ENCODE results near the gene TRPM3.

The TRPM3 gene

DNA sequence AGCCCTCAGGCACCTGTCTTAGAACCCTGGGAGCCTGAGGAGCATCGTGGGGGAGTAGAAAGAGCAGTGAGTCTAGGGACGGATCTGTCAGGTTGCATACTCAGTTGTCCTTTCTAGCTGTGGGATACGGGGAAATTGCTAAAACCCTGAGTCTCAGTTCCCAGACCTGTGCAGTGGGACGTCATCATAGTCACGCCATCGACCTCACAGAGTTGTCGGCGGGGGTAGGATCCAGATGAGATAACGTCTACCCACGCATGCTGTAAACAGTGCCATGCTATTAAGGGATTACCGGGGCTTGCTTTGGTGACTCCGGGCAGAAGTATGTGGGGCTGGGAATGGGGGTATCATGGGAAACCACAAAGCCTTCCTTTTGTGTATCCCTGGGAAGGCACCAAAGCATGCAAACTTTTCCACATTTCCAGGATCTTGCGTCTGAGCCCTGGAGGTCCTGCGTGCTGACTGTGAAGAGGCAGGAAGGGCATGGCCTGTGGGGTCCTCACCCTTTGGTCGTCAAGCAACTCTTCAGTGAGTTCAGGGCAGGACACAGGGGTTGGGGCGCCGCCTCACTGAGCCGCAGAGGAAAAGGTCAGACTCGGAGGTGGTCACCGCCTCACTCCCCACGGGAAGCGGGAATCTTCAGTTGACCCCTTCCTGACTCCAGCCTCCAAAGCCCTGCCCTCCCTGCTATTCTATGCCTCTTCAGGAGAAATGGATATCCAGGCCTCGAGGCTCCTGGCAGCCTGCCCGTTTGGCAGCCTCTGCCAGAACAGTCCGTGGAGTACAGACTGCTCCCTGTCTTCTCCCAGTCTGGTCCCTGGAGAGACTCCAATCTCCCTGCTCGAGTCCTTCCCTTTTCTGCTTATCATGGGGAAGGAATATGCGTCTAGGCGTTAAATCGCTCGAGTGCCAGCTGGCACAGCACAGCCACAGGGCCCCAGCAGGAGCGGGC lies 520.1 kb downstream of the TRPM3 start:
- DNase-seq: no peak

DNA sequence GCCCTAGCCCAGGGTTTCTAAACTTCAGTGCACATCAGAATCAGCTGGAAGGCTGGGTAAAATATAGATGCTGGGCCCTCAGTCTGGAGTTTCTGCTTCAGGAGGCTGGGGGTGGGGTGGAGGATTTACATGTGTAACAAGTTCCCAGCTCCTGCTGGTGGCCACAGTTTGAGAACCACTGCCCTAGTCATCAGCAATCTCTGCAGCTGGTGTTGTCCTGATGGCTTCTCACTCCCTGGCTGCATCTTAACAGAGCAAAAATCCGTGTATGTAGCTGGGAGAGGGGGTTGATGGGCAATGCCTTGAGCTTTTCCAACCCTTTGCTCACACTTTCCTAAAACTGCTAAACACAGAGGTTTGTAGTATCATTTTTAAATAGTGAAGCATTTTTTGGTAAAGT lies 520.9 kb downstream of the TRPM3 start:
- no peak for DNase-seq

DNA sequence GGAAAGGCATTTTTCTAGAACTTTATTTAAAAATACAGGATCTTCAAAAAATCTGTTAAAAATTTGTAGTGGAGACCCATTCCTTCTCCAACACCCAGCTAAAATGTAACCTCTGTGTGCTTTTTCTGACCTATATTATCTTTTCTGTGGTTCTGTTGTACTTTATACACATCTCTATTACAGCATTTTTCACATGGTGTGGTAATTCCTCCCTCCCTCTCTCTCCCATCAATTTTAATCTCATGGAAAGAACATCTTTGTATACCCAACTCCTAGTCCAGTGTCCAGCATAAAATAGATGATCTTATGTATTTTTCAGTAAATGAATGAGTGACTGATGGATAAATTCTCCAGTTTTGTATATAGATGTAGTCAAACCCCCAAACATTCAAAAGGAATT lies 523.5 kb downstream of the TRPM3 start:
- DNase-seq: no peak

DNA sequence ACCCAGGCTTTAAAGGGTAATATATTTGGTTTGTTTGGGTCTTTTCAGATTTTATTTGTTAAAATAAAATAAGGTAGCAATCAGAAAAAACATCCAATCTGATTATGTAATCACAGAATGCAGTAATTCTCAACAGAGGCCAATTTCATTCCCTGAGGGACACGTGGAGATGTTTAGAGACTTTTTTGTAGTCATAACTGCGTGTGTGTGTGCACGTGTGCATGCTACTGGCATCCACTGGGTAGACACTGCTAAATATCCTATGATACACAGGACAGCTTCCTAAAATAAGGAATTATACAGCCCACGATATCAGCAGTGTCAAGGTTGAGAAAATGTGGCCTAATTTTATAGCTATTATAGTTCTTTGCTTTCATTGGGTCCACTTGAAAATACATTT lies 526.2 kb downstream of the TRPM3 start:
- DNase-seq: no peak

DNA sequence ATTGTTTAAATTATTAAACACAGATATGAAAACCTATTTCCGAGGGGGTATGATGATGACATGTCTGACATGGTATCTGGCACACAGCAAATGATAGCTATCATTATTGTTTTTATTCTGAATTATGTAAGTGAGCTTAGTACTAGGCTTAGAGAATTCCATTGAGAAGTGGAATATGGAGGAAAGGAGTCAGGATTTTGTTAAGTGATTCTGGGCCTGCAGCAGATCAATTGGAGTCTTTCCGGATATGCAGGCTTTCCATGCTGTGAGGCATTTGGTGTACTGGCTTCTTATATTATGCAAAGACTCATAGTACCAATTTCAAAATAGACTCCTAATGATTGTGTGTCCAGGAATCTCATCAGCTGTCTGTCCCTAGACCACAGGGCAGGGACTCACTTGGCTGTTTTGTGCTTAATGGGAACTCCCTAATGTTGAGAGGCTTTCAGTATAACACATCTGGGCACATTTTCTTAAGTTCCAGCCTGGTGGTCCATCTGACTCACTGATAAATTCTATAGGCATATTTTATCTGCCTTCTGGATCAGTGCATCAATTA lies 527.0 kb downstream of the TRPM3 start:
- no peak for DNase-seq

DNA sequence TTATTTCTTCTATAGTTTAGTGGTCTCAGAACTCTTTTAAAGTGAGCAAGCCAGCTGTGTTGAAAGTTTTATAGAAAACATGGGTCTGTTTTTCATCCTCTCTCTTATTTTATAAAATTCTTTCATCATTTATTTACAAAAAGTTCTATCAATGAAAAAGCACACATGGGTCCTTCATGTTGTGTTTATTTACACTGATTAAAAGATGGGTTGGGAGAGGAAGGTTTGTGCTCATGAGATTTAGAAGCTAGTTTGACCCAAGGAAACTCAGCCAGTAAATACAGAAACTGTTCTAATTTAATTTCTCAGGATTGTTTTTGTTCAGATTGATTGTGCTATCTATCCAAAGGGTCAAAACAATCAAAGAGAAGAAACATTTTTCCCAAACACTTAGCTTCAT lies 528.2 kb downstream of the TRPM3 start:
- no peak for DNase-seq

DNA sequence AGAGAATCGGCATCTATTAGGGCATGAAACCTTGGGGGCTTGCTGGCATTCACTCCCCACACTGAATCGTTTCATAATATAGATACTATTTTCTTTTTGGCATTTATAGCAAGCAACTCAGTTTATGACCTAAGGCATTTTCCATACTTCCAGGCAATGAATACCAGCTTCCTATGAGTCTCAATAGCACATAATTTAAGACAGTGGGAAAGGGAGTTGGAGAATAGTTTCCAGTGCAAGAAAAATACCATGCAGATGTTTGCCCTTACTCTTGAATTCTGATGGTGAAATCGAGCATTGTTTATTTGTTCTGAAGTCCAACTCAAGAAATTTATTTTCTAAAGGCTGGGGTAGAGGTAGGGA lies 531.1 kb downstream of the TRPM3 start:
- DNase-seq: no peak

DNA sequence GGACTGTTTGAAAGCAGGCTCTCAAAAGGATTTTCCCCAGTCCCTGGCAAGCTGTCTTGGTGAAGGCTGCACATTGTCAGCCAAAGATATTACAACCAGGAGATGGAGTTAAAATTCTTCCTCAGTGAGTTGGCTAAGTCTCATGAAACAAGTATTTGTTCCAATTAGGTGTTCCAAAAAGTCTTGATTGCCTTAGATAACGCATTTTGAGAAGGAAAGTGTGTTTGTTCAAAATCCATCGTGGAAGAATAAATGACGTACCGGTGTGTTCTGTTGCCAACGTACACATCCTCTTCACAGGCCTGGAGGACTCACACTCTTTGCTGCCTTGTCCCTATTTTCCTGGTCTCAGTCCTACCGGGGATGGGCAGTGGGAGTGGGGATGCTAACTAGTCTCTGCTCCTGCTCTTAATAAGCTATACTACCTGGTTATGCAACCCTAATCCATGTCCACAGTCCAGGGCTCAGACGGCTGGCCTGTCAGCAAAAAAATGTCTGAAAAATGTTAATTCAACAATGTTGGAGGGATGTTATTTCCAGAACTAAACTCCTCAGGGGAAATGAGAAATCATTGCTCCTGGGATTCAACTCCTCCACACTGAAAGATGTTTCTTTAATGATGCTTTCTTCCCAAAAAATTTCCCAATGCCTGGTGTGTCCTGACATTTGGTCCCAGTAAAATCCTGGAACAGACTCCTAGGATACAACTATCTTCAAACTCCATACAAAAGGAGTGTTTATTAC lies 531.7 kb downstream of the TRPM3 start:
- DNase-seq: no peak

DNA sequence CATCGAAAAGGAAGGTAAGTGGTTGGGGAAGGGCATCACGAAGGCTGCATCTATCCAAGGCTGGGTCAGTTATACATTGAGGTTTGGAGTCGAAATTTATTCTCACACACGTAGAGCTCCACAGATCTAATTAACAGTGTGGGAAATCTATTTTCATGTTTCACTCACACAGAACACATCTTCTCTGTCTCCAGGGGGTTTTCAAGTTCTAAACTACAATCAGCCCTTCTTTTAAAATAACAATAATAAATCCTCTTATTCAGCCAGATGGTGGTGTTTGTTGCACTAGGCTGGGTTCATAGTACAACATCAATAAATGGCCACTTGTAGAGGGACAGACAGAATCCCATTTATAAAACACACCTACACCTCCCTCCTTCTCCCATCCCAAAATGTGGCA lies 532.4 kb downstream of the TRPM3 start:
- DNase-seq: no peak

DNA sequence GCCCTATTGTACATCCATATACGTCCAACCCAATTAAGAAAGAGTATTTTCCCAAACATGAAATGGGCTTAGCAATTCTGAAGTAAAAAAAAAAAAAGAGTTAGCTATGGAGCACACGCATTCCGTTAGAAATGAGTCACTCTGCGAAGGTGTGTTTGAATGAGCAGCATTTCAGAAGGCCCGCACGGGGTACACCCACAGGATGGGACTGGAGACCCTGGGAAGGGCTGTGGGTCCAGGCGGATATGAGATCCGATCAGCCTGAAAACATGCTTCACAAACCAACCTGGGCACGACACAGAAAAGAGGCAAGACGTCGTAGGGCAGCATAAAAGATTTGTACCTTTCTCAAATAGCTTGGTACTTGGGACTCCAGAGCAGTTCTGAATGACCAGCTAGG lies 533.0 kb downstream of the TRPM3 start:
- no peak for DNase-seq

DNA sequence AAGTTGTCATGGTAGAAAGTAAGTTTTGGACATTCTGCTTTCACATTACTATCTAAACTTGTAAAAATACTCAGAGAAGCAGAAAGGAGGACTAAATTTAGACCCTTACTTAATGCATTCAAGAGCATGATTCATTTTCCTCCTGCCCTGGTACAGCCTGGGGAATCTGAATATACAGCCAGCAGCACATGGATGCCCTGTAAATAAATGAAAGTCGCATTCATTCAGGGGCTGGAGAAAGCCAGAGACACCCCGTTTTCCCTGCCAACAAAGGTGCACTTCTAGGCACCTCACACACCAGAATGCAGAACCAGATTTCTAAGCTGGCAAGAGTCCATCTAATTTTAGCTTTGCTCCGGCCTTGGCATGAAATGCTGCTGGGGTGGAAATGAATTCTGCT lies 534.2 kb downstream of the TRPM3 start:
- no peak for DNase-seq

DNA sequence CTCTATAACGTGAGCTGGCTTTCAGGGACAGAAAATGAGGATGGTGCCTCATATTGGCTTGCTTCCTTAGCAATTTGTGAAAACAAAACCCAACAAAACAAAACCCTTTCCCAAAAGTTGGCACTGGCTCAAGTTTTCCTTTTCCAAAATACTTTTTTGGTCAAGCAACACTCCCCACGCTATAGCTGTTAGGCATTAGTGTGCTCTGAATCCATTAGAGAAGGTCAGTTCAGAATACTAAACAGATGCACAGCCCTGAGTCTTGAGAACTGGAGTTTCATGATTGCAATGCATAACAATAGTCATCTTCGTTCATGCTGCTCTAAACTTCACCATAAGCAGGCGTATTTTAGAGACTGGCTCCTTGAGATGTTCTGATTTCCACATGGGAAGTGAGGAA lies 534.9 kb downstream of the TRPM3 start:
- no peak for DNase-seq

DNA sequence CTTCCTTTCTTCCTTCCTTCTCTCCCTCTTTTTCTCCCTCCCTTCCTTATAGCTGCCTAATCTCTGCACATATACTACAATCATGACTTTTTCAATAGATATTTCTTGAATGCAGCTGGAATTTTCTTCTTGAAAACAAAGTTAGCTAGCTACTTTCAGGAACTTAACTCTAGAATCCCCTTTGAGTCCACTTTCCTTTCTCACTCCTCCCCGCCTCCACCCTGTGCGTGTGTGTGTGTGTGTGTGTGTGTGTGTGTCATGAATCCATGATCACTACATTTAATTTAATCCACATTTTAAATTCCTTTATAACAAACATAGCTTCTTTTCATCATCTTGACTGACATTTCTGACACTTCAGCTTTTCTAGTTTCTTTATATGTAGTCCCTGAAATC lies 539.5 kb downstream of the TRPM3 start:
- no peak for DNase-seq

DNA sequence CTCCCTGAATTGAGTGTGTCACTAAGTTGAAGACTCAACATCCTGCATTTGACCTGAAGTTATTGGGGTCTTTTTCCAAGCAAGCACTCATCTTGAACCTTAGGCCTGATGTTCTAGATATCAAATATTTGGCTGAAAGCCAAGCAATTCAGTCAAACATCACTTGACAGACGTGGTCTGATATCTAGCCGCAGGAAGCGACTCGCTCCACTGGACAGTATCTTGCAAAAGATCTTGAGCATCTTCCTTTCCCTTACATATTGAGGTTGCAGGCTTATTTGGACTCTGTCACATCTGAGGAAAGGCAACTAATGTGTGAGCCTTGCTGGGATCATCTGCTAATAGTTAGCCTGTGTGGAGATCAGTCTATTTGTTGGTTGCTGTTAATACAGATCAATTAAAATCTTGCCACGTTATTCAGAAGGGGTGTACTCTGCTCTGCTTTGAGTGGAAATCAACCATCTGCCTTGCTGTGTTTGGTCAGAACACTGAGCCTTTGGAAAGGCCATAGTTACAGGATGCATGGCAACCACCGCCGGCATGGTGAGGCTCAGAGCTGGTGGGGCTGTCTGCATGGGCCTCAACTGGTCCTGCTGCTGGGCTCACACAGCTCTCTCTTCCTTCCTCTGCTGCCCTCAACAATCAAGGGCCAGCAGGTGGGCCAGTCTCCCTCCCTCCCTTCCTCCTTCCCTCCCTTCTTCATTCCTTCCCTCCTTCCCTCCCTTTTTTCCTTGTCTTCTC lies 540.0 kb downstream of the TRPM3 start:
- DNase-seq: no peak

DNA sequence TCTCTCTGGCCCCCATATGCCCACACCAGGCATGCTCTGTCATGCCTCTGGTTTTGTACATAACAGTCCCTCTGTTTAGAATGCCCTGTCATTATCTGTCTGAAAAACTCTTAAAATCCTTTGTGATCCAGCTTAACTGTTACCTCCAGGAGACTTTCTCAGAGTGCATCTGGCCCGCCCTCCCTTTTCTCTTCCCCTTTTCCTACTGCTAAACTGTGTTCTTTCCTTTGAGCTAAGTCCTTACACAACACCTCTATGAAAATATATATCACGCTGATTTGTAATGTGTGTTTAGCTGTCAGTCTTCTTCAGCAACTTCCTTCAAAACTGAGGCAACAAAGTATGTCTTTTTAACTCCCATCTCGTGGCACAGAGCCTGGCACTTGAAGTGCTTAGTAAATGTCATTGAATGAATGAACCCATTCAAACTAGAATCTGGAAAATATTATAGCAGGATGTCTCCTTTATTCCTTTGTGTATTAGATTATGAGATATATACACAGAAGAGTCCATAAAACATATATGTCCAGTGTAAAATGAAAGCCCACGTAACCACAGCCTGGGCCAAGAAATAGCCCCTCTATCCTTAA lies 540.7 kb downstream of the TRPM3 start:
- DNase-seq: no peak

DNA sequence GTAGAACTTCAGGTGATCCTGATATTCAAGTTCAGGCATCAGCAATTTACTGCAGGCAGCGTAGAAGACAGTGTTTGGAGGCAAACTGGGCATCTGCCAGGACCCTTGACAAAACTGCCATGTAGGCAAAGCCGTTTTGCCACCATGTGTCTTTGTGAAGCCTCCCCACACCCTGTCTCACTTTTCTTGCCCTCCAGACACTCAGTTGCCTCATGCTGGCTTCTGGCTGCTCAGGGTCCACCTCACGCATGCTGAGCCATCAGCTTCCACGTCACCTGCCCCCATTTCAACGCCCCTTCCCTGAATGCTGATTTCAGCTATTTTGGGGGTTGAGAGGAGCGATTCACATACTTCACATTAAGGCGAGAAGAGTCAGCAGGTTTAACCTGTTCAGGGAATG lies 541.7 kb downstream of the TRPM3 start:
- DNase-seq: no peak

DNA sequence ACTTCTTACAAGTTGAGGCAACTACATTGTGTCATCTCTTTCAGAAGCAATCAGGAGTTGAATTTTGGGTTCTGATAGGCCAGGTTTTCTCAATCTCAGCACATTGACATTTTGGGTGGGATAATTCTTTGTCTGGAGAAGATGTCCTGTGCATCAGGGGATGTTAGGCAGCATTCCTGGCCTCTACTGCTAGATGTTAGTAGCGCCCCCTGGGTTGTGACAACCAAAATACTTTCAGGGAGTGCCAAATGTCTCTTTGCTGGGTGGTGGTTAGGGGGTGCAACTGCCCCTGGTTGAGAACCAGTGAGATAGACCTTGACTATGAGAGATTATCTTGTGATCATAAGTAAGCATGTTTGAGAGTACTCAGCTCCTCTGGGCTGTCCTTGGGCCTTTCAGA lies 542.7 kb downstream of the TRPM3 start:
- DNase-seq: no peak

DNA sequence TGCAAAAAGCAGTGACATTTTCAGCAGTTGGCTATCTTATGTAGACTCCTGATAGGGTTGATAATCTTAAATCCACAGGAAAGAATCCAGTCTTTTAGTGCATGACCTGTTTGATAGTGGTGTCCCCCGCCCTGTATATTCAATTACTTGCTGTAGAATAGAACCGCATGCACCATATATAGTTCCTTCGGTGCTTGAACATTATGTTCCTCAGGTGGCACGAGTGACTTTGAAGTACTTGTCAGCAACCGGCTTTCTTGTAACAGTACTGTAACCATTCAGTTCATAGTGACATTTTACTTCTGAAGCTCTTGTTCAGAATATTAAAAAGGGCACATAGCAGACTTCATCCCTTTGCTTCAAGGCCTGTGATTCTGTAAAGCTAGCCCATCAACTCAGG lies 543.8 kb downstream of the TRPM3 start:
- DNase-seq: no peak

DNA sequence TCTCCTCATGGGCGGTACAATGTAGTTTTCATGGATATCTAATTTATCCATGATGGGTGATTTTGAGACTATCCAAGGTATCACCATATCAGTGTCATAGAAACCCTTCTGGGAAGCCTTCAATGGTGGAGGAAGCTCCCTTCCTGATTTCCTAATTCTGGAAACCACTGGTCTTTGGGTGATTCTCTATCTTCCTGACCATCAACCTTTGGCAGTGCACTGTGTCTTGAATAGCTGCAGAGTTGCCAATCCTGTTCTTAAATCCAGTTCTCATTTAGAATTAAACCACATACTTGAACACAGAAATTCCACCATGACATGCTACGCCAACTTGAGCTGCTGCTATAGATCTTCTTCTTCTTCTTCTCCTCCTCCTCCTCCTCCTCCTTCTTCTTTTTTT lies 545.3 kb downstream of the TRPM3 start:
- no peak for DNase-seq

DNA sequence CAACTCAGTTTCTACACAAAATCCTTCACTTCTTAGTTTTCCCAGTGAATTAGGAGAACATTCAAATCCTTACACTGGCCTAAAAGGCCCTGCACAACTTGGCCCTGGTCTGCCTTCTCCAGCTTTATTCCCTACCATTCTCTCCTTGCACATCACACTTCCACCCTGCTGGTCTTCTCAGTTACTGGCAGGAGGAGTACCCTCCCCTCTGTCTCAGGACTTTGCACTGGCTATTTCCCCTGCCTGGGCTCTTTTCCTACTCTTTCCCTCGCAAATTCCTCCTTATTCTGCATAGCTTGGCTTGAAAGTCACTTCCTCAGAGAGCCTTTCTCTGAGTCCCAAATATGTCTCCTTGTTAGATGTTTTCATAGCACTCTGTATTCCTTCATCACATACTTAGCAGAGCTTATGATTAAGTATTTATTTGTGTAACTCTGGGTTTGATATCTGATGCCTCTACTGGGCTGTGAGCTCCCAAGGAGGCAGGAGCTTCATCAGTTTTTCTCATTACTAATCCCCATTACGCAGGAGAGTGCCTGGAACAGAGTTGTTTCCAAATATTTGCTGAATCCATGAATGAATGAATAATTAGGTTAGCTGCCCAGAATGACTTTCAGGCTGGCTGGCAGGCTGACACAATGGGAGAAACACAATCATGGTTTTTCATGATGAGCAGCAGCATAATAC lies 547.1 kb downstream of the TRPM3 start:
- DNase-seq: no peak

DNA sequence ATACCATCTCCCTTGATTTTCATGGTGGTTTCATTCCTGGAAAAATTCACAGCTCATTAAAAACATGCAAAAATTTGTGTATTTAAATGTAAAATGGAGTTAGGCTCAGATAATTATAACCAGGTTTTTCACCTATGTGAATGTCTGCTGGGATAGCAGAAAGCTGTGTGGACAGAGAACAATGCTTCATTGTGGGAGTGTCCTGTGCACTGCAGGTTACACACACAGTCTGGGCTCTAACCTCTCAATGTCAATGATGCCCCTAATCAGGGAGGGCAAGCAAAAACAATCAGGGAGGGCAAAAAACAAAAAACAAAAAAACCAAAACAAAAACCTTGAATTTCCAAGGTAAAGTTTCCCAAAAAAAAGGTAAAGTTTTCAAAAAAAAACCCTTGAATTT lies 548.1 kb downstream of the TRPM3 start:
- DNase-seq: no peak

DNA sequence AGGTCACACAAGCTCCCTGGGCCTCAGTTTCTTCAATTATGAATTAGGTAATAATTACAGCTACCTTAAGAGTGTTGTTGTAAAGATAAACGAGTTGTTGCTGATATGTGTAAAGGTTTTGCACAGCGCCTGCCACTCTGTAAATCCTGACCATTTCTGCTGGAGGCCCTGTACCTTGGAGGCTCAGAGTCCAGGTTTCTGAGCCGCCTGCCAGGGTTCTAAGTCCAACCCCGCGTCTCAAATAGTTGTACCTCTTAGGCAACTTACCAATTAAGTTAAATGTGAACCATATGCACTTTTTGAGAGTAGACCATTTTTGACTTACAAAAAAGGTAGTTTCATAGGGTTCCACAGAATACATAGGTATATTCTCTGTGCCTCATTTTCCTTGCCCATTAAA lies 550.2 kb downstream of the TRPM3 start:
- DNase-seq: no peak
